GM21786 (cell line): Measurements from ENCODE around the gene CHML.

Experiments
- ATAC-seq: cut with Tn5 transposase; IDR thresholded peaks from one replicate; pipeline ENCODE4 v1.9.1; 2021; ENCODE audit not compliant: unreplicated experiment

CHML gene

DNA sequence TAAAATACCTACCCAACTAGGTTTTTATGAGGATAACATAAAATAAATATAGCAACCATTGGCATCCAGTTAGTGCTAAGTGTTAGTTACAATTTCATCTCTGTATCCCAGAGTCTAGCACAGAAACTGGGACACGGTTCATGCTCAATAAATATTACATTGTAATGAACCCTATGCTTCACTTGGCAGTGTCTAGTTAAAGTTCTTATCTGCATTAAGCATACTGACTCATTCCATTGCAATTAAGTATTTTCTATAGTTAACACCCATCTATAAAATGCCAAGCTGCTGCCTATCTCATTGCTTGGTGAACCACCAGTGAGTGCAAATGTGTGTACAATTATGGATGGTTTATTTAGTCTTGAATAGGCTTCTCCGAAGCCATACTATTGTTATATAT, 15.2 kb downstream of the CHML start:
- ATAC-seq, result no peak

DNA sequence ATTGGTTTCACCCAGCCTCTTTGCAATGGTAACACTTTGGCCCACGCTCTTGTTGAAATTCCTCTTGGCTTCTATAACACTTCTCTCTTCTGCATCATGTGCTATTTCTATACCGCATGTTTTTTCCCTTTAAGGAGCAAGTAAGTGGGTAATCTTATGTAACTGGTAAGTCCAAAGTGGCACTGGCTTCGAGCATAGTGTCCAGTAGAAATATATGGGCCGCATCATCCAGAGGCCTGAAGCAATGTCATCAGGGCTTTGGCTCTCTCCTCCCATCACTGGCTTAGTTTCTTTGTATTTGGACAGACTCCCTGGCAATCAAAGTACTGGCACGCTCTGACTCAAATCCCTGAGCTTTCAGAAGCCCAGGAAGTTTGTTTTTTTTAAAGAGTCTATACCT, 17.5 kb downstream of the CHML start:
- ATAC-seq, result no peak

DNA sequence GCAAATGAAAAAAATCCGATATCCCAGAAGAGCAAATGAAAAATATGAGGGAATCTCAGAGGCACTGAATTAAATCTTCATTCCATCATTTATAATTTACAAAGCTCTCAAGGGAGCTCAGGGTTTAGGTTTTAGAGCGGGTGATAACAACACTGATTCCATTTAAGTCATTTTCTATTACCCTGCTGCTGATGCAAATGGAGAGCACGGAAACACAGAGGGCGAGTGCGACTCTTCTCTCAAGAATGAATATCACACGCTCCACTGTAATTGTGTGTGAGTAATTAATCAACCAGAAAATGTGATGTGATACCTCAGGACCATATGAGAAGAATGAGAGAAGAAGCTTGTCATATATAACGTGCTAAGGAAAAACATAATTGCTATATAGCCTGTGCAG, 22.7 kb downstream of the CHML start:
- no peak for ATAC-seq

DNA sequence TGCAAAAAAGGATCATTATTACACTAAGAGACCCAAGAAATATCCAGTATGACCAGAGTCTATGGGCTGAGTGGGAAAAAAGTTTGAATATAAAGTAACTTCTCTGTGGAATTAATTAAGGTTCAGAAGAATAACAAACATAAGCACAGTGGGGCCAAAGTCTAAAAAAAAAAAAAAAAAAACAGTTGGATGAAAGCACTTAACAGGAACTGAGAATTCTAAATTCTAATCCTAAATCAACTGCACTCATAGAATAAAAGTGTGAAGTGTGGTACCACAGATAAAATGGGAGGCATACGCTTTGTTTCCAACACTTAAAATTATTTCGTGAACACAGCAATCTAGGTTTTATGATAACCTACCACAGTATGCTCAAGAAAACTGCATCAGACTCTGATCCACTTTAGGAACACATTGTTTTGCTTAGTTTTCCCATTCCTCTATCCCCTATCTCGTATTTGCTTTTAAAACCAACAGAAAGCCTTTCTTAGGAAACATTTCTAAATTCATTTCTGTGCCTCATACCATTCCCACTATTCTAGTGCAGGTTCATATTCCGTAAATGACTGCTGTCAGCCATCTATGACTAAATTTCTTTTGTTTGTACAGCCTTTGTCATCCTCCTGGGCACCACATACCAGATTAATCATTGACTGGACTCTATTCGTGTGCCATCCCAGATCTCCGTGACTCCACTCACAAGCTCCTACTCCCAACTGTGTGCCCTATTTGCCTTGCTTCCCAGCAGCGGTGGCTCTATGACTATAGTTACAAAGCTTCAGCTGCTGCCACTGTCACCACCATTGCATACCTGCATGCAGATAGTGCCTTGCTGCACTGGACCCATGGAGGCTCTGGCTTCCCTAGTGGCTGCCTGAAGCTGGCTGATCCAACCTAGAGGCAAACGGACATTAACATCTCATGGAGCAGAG, 24.9 kb downstream of the CHML start:
- ATAC-seq, result no peak

DNA sequence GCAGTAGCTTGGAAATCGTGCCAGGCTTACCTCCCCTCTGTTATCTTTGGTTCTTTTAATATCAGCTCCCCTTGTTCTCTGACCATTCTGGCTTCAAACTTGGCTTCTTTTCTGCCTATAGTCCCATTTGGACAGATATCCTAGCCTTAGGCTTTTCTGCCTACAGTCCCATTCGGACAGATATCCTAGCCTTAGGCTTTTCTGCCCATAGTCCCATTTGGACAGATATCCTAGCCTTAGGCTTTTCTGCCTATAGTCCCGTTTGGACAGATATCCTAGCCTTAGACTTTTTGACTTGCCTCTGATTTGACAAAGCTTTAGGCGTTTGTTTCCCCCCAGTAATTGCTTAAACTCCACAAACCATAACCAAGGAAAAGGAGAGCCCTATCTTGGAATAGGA, 25.6 kb downstream of the CHML start:
- no peak for ATAC-seq

DNA sequence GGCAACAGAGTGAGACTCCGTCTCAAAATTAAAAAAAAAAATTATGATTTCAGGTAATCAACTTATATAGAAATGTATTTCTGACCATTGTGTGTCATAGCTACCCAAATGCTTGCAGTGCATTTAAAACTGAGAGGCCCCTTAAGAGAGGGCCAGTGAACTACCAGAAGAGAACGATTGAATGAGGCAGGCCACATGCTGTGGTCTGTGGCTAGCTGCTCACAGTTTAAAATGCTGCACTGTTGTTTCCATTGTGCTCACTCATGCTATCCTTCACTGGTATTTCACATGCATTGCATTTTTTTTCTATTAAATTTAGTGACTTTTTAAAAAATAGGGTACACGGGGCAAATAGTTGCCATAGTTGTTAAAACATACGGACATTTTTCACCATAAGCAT, 26.0 kb downstream of the CHML start:
- ATAC-seq, result no peak

DNA sequence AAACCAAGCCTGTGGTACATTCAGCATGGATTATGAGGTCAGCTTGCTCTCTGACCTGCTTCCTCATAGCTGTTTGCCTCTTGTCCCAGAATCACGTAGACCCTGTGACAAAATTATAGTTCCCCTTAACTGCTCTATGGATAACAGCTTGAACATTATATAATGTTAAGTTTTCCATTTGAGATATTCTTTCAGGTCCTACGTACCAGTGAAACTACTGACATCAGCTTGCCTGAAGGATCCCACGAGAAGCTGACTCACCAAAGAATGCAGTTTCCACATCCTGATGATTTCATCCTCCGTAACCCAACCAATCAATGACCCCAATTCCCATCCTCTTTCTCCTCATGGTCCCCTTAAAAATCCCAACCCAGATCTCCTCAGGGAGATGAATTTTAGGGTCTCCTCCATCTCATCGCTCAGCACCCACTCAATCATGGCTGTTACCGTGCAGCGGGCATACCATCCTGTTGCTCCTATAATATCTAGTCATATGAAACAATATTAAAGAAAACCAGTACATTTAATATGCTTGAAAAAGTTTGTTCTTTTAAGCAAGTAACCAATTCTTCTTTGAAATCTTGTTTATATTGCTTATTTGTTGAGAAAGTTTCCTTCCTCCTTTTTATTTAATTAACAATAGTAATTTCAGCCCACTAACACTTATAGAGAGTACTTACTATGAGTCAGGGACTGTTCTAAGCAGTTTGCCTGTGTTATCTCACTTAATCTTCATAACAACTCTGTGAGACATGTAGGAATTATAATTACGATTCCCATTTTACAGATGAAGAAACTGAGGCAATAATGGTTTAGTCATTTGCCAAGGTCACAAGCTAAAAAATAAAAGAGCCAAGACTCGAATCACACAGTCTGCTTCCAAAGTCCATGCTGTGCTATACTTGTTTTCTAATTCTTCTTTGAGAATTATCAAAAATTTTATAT, 27.4 kb downstream of the CHML start:
- ATAC-seq, result no peak

DNA sequence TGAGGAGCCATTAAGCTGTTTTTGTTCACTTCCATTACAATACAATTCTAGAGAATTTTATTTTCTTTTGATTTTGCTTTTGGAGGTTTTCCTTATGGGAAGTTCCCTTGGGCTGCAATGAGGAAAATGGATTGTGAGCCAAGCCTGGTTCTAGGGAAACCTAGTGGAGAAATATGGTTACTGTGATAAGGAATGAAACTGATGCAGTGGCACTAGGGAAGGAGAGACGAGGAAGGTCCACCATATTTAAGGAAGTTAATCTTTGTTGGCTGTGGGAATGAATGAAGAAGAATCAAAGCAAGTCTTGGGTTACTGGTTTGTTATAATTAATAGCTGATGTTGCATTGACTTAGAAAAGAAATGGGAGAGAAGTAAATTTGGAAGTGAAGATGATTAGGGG, 28.4 kb downstream of the CHML start:
- no peak for ATAC-seq

DNA sequence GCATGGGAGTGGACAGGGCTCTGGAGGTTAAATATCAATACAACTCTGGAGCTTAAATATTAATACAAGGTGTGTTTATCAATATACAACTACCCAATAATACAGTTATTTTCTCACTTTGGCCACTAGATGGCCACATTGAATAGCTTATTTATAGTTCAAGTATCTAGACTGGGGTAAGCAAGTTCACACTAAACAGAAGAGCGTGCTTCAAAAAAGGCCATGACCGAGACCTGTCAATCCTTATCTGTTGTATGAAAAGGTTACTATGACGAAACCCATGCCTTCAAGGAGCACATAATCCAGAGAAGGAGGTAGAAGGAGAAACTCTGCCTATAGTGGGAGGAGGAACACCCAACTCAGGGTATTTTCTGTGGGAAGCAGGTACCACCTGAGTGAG, 29.1 kb downstream of the CHML start:
- peak; percentile 88 for ATAC-seq

DNA sequence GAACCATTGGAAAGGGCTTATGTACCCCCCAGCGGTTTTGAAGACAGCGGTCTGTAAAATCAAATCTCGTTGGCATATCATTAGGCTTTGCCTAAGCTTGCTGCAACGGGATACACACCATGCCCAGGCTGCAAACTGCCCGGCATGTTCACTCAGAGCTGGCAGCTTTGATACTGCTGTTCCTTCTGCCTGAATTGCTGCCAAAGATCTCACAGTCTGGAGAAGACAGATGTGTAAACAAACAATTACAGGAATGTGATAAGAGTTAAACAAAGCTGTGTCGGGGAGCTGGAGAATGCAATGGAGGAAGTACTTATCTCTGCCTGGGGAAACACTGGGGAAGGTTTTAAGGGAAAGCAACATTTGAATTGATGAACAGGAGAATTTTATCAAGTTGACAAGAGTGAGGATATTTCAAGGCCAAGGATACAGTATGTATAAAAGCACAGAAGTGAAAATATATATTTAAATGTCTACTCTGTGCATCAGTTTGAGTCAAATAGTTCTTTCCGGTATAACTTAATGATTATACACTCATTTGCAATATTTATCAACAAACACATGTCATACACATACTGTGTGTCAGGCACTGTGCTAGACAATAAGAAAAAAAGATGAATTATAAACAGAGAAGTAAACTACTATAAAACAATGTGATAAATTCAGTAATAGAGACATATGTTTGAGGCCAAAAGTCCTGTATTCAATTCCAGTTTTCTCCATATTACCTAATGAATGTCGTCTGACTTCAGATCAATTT, 29.9 kb downstream of the CHML start:
- ATAC-seq, result no peak

DNA sequence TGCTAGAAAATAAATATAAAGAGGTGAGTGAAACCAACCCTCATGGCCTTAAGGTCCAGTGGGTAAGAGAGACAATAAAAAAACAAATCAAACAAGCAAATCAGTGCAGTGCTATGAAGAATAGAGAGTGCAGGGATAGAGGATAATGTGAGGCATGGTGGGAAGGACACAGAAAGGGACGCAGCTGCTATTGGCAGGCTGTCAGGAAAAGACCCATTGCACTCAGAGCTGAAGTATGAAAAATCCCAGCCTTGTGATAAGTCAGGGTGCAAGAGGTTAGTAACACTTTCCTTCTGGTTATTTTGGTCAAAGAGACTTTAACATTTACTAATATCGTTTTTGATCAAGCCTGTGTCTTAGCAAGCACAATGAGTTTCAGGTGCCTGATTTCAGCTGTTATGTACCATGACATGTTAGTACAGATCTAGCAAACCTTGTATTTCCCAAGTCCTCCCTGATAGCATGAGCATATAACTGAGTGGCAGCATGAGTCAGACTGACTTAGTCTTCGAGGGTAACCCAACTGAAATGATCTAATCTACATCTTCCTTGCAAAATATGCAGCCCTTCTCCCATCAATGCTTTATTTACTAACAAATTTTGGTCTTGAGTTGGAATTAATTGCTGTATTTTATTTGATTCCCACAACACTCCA, 31.7 kb downstream of the CHML start:
- no peak for ATAC-seq

DNA sequence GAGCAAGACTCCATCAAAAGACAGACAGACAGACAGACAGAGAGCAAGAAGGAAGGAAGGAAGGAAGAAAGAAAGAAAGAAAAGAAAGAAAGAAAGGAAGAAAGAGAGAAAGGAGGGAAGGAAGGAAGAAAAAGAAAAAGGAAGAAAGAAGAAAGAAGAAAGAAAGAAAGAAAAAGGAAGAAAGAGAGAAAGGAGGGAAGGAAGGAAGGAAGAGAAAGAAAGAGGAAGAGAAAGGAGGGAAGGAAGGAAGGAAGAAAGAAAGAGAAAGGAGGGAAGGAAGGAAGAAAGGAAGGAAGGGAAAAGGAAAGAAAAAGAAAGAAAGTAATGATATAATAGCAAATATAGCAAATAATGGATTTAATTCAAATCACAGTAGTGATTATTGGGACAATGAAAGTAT, 32.7 kb downstream of the CHML start:
- no peak for ATAC-seq

DNA sequence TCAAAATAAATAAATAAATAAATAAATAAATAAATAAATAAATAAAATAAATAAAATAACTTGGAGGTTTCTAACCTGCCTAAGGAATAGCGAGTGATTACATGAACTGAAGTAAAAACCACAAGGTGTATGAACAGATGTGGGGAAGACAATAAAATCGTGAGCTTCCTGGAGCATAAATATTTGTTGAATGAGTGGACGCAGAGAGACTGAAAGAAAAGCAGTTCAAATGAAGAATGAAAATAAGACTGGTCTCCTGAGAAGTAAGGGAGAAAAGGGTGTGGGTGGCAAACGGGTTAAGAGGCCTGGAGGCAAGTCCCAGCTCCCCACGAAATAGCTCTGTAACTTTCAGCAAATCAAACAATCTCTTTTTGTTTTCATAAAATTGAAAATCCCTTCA, 33.6 kb downstream of the CHML start:
- no peak for ATAC-seq

DNA sequence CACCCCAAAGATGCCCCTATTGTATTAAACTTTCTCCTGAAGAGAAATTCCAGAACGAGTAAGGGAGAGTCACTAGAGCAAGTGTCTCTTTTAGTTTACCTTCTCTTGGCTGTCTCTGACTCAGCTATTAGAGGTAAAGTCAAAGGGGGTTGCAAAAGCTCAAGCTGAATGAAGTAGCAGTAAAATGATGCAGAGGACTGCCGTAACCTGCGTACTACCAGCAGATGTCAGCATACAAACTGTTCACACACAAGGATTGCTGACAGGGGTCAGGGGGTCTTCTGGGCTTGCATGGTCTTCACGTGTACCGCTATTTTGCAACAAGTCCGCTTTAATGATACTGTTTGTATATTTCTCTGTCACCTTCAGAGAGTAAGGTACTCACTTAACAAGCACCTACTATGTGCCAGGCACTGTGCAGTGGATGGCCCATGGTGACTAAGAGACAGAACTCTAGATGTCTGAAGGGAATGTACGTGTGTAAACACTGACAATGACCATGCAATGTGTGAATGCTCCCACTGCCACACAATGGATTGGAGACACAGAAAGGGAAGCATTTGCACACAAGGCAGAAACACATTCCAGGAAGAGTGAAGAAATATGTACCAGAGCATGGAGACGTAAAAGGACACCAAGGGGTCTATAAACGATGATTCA, 34.9 kb downstream of the CHML start:
- no peak for ATAC-seq

DNA sequence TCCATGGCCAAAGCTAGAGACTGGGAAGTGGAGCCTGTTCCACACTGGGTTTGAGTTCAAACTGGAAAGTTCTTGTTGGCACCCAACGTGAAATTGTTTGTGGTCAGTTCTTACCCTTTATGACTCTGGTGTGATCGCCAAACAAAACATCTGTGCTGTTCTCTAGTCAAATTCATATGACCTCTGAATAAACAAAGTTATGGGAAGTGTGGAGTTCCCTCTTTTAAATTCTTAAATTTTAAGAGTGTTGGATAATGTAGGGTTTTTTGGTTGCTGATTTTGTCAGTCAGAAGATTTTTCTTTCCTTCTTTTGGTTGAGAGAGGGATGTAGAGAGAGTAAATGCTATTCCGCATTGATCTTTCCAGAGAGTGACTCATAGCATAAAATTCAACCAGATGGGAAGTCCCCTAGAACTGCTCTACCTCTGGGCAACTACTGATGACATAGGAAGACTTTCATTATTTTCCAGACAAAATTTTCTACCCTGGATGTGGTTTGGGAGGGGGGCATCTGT, 36.4 kb downstream of the CHML start:
- ATAC-seq, result no peak

DNA sequence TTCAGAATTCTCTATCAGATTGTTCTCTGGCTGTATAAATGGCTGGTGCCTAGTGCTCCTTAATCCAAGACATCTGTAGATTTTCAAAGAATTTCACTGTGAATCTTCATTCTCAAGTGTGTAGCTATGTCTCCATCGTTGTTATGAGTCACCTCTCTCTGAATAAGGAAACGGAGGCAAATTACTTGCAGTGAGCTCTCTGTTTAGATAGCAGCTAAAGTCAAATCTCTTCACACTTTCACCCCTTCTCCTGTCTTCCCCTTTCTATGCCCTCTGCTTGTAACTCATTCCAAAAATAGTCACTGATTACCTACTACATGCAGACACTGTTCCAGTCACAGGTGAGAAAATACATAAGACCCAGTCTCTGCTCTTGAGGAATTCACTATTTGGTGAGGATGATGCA, 39.7 kb downstream of the CHML start:
- peak; percentile 85 for ATAC-seq

DNA sequence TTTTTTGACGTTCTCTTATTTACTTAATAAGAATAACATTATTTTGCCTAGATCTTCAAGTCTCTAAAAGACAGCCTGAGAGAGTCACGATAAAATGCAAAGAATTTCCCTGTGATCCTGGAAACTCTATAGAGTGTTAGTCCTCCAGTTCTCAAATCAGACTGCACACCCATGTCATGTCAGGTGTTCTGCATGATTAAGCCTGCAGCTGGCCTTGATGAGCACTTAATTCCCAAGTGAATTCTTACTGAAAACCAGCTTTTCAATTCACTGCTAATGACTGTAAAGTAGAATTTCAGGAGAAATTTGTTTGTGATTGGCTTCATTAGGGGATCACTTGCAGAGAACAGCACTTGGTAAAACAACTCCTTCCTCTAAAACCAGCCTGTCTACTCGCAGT, 41.9 kb downstream of the CHML start:
- ATAC-seq, result peak; percentile 32

DNA sequence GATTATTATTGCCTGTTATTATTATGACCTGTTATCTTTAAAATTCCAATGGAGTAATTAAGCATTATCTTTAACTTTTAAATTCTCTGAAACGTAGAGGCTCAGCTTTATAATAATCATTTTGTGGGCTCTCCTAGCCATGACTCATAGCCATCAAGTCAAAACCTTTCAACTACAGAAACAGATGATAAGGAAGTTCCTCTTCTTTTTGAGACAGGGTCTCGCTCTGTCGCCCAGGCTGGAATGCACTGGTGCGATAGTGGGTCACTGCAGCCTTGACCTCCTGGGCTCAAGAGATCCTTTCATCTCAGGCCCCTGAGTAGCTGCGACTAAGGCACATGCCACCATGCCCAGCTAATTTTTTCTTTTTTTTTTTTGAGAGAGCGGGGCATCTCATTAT, 43.5 kb downstream of the CHML start:
- ATAC-seq, result no peak

DNA sequence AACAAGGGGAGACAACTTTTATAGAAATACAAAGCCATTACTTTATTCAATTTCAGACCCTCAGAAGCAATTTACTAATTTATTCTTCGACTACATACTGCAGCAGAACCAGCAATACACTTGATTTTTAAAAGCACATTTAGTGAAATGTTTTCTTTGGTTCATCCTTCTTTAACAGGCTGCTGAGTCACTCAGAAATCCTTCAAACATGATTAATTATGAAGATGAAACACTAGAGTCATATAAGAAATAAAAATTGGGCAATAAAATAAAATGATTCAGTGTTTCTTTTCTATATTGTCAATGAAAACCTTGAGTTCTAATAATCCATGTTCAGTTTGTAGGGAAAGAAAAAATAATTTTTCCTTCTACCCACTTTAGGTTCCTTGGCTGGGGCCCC, 47.0 kb downstream of the CHML start:
- ATAC-seq, result no peak
